Heart left ventricle (tissue), 13 donors: Measurements from ENCODE around the gene ATF1.

ENCODE experiments used
- CTCF ChIP-seq, 12 donors: fragments of 200-600 bp; sonication (generic) in 4 of 12; IDR thresholded peaks; one replicate each; pipeline versions ENCODE4 v1.5.0 to v1.8.0; 2018 to 2022; ENCODE audit warnings: antibody characterized with exemption in 12 of 12, mild to moderate bottlenecking in 5 of 12
- POLR2A ChIP-seq, 2 donors: fragments of 450-650 bp; IDR thresholded peaks; one replicate each; pipeline ENCODE4 v1.6.1; 2017; ENCODE audit warnings: antibody characterized with exemption in 2 of 2, mild to moderate bottlenecking in 2 of 2, moderate library complexity in 2 of 2
- donor health status: ischemic (EF 13 %, LVEDD 7.1; RV severe dilation, severe dysfunction).
- donor health status: DM: no; HTN: yes; CAD: no.
- donor health status: DM: no; HTN: no; CAD: no.
- donor health status: ischemic (EF 25% LVEDD 6.9; RV normal size, moderate dysfunction).
- donor health status: ischemic (EF 25% LVEDD 5.7; RV mildly dilated, moderate dysfunction).
- donor health status: ischemic (EF 35%, LVEDD 5.7; RV mildly dilated, moderate dysfunction).
- donor health status: nonischemic (EF 11% LVEDD 7.7; RV severe dilation, severe dysfunction).
- donor health status: DM: yes; HTN: yes; CAD: no.
- donor health status: PGD.
- donor health status: ischemic (EF 29% LVEDD 5.4; RV normal size, mild dysfunction).
- donor health status: nonischemic (EF 23%, LVEDD 6.1; RV moderate dilation, normal function).

GRCh38 chr12:50775251-50775650, 11.3 kb downstream of the ATF1 start:
- TF ChIP-seq CTCF (IDR thresholded peaks at IDR 0.05) (no peak), POLR2A (IDR thresholded peaks at IDR 0.05) (no peak)
